ENCODE data around the gene MKNK1. TPM values are rescaled to one million over a fixed set of nuclear protein-coding genes. Genes with fewer than 3 reads are reported as not detected.

Gene MKNK1
- total RNA-seq, 1 donor from 2014 or later = 28.0 TPM

GRCh38 chr1:46615735-46616134 lies 11.7 kb upstream of the MKNK1 start:
- no peak for TF ChIP-seq CTCF (conservative IDR thresholded peaks at IDR 0.05)
- Mint-ChIP-seq H3K4me3 (peak overlapping the region; percentile 91), H3K27me3 (ENCODE audit: low read depth) (peaks cover 4% of the 10 kb centered on the region), H3K4me1 (peaks cover 29% of the 10 kb centered on the region), H3K36me3 (ENCODE audit: low read depth) (no peaks in the 10 kb centered on the region), H3K9me3 (no peaks in the 10 kb centered on the region), H3K27ac (ENCODE audit: unreplicated experiment) (no peak overlapping the region)
- no peak for DNase-seq (ENCODE audit: low read depth, low spot score)

- no peak for TF ChIP-seq CTCF (conservative IDR thresholded peaks at IDR 0.05)
- Mint-ChIP-seq H3K27me3 (ENCODE audit: low read depth) (peaks cover 4% of the 10 kb centered on the region), H3K9me3 (no peaks in the 10 kb centered on the region), H3K27ac (ENCODE audit: unreplicated experiment) (no peak overlapping the region), H3K4me1 (peaks cover 29% of the 10 kb centered on the region), H3K36me3 (ENCODE audit: low read depth) (no peaks in the 10 kb centered on the region), H3K4me3 (peak overlapping the region; percentile 91)
- no peak for DNase-seq (ENCODE audit: low read depth, low spot score)
These were observed 11.0 kb upstream of the MKNK1 start for GRCh38 chr1:46615088-46615487.

GRCh38 chr1:46614604-46614984 lies 10.5 kb upstream of the MKNK1 start:
- Mint-ChIP-seq H3K9me3 (no peaks in the 10 kb centered on the region), H3K4me1 (peaks cover 29% of the 10 kb centered on the region), H3K4me3 (peak overlapping the region; percentile 91), H3K27ac (ENCODE audit: unreplicated experiment) (no peak overlapping the region), H3K27me3 (ENCODE audit: low read depth) (peaks cover 4% of the 10 kb centered on the region), H3K36me3 (ENCODE audit: low read depth) (no peaks in the 10 kb centered on the region)
- DNase-seq (ENCODE audit: low read depth, low spot score) = no peak
- no peak for TF ChIP-seq CTCF (conservative IDR thresholded peaks at IDR 0.05)

GRCh38 chr1:46613661-46614603 lies 9.9 kb upstream of the MKNK1 start:
- H3K4me3 Mint-ChIP-seq = peak overlapping the region; percentile 64
- H3K9me3 Mint-ChIP-seq = no peaks in the 10 kb centered on the region
- DNase-seq (ENCODE audit: low read depth, low spot score) = peak; percentile 44
- peaks cover 4% of the 10 kb centered on the region for H3K27me3 Mint-ChIP-seq (ENCODE audit: low read depth)
- TF ChIP-seq CTCF (conservative IDR thresholded peaks at IDR 0.05) = no peak
- no peak overlapping the region for H3K27ac Mint-ChIP-seq (ENCODE audit: unreplicated experiment)
- peaks cover 29% of the 10 kb centered on the region for H3K4me1 Mint-ChIP-seq
- no peaks in the 10 kb centered on the region for H3K36me3 Mint-ChIP-seq (ENCODE audit: low read depth)

GRCh38 chr1:46612937-46613660 lies 9.0 kb upstream of the MKNK1 start:
- Mint-ChIP-seq H3K4me1 (peaks cover 29% of the 10 kb centered on the region), H3K9me3 (no peaks in the 10 kb centered on the region), H3K27ac (ENCODE audit: unreplicated experiment) (peak overlapping the region; percentile 67), H3K27me3 (ENCODE audit: low read depth) (peaks cover 4% of the 10 kb centered on the region), H3K36me3 (ENCODE audit: low read depth) (no peaks in the 10 kb centered on the region), H3K4me3 (peak overlapping the region; percentile 64)
- TF ChIP-seq CTCF (conservative IDR thresholded peaks at IDR 0.05) = no peak
- DNase-seq (ENCODE audit: low read depth, low spot score) = no peak

Data from neural crest cell (in vitro differentiated cells).